PC-9 (cell line): ENCODE data around the gene ZNF263. TPM values are rescaled to one million over a fixed set of nuclear protein-coding genes. Genes with fewer than 3 reads are reported as not detected.

Source experiments
- BruUV-seq: library from RNA; stranded (reverse); fragments of 400-500 nt; replicated peaks from 2 replicates; lab custom pipeline; 2021; lab: Mats Ljungman, UMichigan
- CTCF ChIA-PET: fragments of 300-600 bp; sonication (Branson Sonifier 250); formaldehyde crosslinking; loops from one replicate; lab custom pipeline; 2022; ENCODE audit warnings: antibody characterized with exemption; lab: Charles Lee
- POLR2A ChIA-PET: fragments of 300-600 bp; sonication (Branson Sonifier 250); formaldehyde crosslinking; loops from one replicate; lab custom pipeline; 2022; ENCODE audit warnings: antibody characterized with exemption; ENCODE audit not compliant: unreplicated experiment; lab: Charles Lee
- DNase-seq, 2 experiments: peaks; one replicate each; pipeline versions ENCODE4 v3.0.0 to v3.0.0-alpha.2; 2015 to 2022; ENCODE audit warnings: mixed read lengths in 1 of 2
- H2AFZ ChIP-seq: fragments of 200-600 bp; sonication (generic); 2 replicates; pipeline ENCODE4 v1.8.1; 2017; ENCODE audit warnings: antibody characterized with exemption
- H3F3A ChIP-seq: fragments of 200-600 bp; sonication (generic); 2 replicates; pipeline ENCODE4 v1.8.1; 2017; ENCODE audit warnings: antibody characterized with exemption, mild to moderate bottlenecking, low read depth; ENCODE audit not compliant: insufficient read depth
- H3K27ac ChIP-seq: fragments of 200-600 bp; sonication (generic); 2 replicates; pipeline ENCODE4 v1.6.1; 2016; ENCODE audit warnings: mixed run types
- H3K27me3 ChIP-seq: fragments of 200-600 bp; sonication (generic); 2 replicates; pipeline ENCODE4 v1.6.1; 2016; ENCODE audit warnings: low read depth, mixed run types; ENCODE audit not compliant: insufficient read depth
- H3K36me3 ChIP-seq: fragments of 200-600 bp; sonication (generic); 2 replicates; pipeline ENCODE4 v1.6.1; 2016; ENCODE audit warnings: low read depth, mixed run types
- H3K4me1 ChIP-seq: fragments of 200-600 bp; sonication (generic); replicated peaks from 2 replicates; pipeline ENCODE4 v1.6.1; 2016; ENCODE audit warnings: mixed run types; ENCODE audit not compliant: insufficient read depth
- H3K4me2 ChIP-seq: fragments of 200-600 bp; sonication (generic); 2 replicates; pipeline ENCODE4 v1.6.1; 2017; ENCODE audit warnings: mixed run types
- H3K4me3 ChIP-seq: fragments of 200-600 bp; sonication (generic); 2 replicates; pipeline ENCODE4 v1.6.1; 2016; ENCODE audit warnings: mixed run types
- H3K79me2 ChIP-seq: fragments of 200-600 bp; sonication (generic); 2 replicates; pipeline ENCODE4 v1.6.1; 2017; ENCODE audit warnings: low read depth, mixed run types
- H3K9me2 ChIP-seq: fragments of 200-600 bp; sonication (generic); 2 replicates; pipeline ENCODE4 v1.8.1; 2017; ENCODE audit warnings: mild to moderate bottlenecking; ENCODE audit not compliant: insufficient read depth
- H3K9me3 ChIP-seq: fragments of 200-600 bp; sonication (generic); 2 replicates; pipeline ENCODE4 v1.8.1; 2016; ENCODE audit warnings: low read depth; ENCODE audit not compliant: insufficient read depth
- H4K20me1 ChIP-seq: fragments of 200-600 bp; sonication (generic); 2 replicates; pipeline ENCODE4 v1.8.1; 2017; ENCODE audit not compliant: insufficient read depth
- CTCF ChIP-seq: fragments of 200-600 bp; sonication (generic); conservative IDR thresholded peaks from 2 replicates; pipeline ENCODE4 v1.6.1; 2017; ENCODE audit warnings: mixed run types, antibody characterized with exemption, mild to moderate bottlenecking, moderate library complexity
- EZH2 ChIP-seq: fragments of 200-600 bp; sonication (generic); IDR thresholded peaks from 2 replicates; pipeline ENCODE4 v1.8.0; 2017; ENCODE audit warnings: antibody characterized with exemption, low read depth
- intact Hi-C: fragments of 100-400 bp; cut with micrococcal nuclease; formaldehyde crosslinking; loops from one replicate; pipeline ENCODE4 v1.10.0; 2022; ENCODE audit not compliant: unreplicated experiment
- total RNA-seq: library from RNA; stranded (reverse); gene quantifications from 2 replicates; pipeline ENCODE4 v1.2.3, GENCODE V29; 2021

Gene ZNF263
- total RNA-seq, 1 experiment from 2014 or later: 36.8 TPM

DNA sequence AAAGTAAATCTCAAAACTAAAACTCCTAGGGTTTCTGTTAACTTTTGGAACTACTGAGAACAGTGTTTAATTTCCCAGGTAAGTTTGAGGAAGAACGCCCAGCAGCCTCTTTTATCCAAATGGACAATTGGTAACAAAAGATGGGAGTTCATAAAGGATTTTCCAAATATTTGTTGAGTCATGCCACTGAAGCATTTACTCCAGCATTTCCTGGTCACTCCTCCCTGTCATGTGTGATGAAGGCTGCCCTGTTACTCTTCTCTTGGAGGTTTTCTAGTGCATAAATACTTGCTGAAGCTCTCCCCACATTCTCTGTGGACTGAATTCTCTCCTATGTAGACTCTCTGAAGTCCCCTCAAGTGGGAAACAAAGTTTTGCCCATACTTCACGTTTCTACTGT, 38.5 kb downstream of the ZNF263 start:
- Histone ChIP-seq H4K20me1 (no peaks in the 10 kb centered on the region), H3K4me1 (no peaks in the 10 kb centered on the region), H3K4me2 (no peak overlapping the region), H3K36me3 (peaks cover 13% of the 10 kb centered on the region), H3K27ac (no peak overlapping the region), H3F3A (peaks cover 9% of the 10 kb centered on the region; the same call in 1 of the 2 replicates), H3K27me3 (0 out of 2 replicates have a peak, but pooled peaks cover 6% of the 10 kb centered on the region), H3K9me3 (peaks cover 41% of the 10 kb centered on the region), H3K4me3 (no peak overlapping the region), H3K9me2 (no peaks in the 10 kb centered on the region), H3K79me2 (no peaks in the 10 kb centered on the region), H2AFZ (no peak overlapping the region)
- ChIA-PET POLR2A (no interaction called here), CTCF (no interaction called here)
- TF ChIP-seq EZH2: no peak
- no peak for TF ChIP-seq CTCF
- intact Hi-C loops: no loop called here
- no TSS peak for BruUV-seq
- no peak for DNase-seq

DNA sequence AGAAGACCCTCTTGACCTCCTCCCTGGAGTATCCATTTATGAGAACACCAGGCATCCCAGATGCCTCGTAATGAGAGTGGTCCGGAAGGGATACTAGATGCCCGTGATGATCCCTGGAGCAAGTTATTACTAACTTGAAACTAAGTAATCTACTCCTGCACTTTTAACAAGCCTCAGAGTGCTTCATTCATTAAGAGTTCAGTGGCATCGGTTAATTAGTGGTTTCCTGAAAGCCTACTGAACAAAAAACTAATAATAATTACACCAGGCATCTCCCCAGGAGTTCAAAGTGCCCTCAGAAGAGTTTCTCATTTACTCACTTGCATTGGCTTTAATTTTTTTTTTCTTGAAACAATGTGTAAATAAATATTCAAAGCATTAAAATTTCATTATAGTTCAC, 44.2 kb downstream of the ZNF263 start:
- H4K20me1 ChIP-seq: no peaks in the 10 kb centered on the region
- H3K4me2 ChIP-seq: no peak overlapping the region
- peaks cover under 1% of the 10 kb centered on the region; the same call in 1 of the 2 replicates for H3K9me3 ChIP-seq
- ChIA-PET POLR2A (no interaction called here), CTCF (no interaction called here)
- no peaks in the 10 kb centered on the region for H3K79me2 ChIP-seq
- H2AFZ ChIP-seq: no peak overlapping the region
- peaks cover 17% of the 10 kb centered on the region; the same call in 1 of the 2 replicates for H3K27me3 ChIP-seq
- no peak overlapping the region for H3K4me3 ChIP-seq
- no peaks in the 10 kb centered on the region for H3F3A ChIP-seq
- H3K4me1 ChIP-seq: no peaks in the 10 kb centered on the region
- no TSS peak for BruUV-seq
- no peaks in the 10 kb centered on the region for H3K9me2 ChIP-seq
- no peak overlapping the region for H3K27ac ChIP-seq
- H3K36me3 ChIP-seq: no peaks in the 10 kb centered on the region
- intact Hi-C loops: no loop called here
- no peak for TF ChIP-seq CTCF
- DNase-seq: no peak

DNA sequence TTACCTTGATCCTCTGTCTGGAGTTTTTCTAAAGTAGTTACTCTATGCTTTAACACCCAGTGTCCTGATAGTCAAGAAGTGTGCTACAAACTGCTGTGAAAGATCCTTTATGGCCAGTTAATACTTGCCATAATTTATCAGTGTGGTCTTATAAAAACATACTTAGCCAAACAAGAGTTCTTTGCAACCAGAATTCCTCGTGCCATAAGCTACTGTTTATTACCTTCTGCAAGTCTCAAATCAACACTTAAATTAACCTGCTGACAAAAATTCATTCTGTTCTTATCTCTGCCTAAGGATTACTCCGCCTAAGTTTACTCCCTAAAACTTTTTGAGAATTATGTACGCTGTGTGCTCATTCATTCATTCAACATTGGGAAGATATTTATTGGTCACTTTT, 44.8 kb downstream of the ZNF263 start:
- H2AFZ ChIP-seq: no peak overlapping the region
- no peaks in the 10 kb centered on the region for H3K9me2 ChIP-seq
- H3K4me1 ChIP-seq: no peaks in the 10 kb centered on the region
- intact Hi-C loops: no loop called here
- H3K79me2 ChIP-seq: no peaks in the 10 kb centered on the region
- H3K4me3 ChIP-seq: no peak overlapping the region
- CTCF ChIA-PET: no interaction called here
- no peaks in the 10 kb centered on the region for H3K9me3 ChIP-seq
- no TSS peak for BruUV-seq
- POLR2A ChIA-PET: no interaction called here
- no peaks in the 10 kb centered on the region for H4K20me1 ChIP-seq
- H3K27me3 ChIP-seq: peaks cover 17% of the 10 kb centered on the region; the same call in 1 of the 2 replicates
- no peak overlapping the region for H3K4me2 ChIP-seq
- no peak for TF ChIP-seq EZH2
- TF ChIP-seq CTCF: no peak
- H3F3A ChIP-seq: no peaks in the 10 kb centered on the region
- DNase-seq: no peak
- H3K36me3 ChIP-seq: no peaks in the 10 kb centered on the region
- no peak overlapping the region for H3K27ac ChIP-seq
